Osteoblast (primary cell): ENCODE results near the gene KDELR3. TPM values are rescaled to one million over a fixed set of nuclear protein-coding genes. Genes with fewer than 3 reads are reported as not detected.

Experiments used
- DNase-seq: peaks from one replicate; pipeline ENCODE4 v3.0.0; 2011; ENCODE audit warnings: low spot score, mixed read lengths; ENCODE audit not compliant: insufficient read length; ENCODE audit errors: missing footprints
- H2AFZ ChIP-seq: 2 replicates; pipeline ENCODE4 v1.6.0; 2011; ENCODE audit warnings: mild to moderate bottlenecking, low read length
- H3K27ac ChIP-seq: 2 replicates; pipeline ENCODE4 v1.5.1; 2011; ENCODE audit warnings: mild to moderate bottlenecking, low read depth, low read length, moderate library complexity
- H3K27me3 ChIP-seq: 2 replicates; pipeline ENCODE4 v1.6.0; 2012; ENCODE audit warnings: mild to moderate bottlenecking, control low read depth, inconsistent platforms, low read length, moderate library complexity; ENCODE audit not compliant: insufficient read depth
- H3K36me3 ChIP-seq: 2 replicates; pipeline ENCODE4 v1.5.1; 2011; ENCODE audit warnings: mild to moderate bottlenecking, low read length, control low read depth, moderate library complexity; ENCODE audit not compliant: insufficient read depth
- H3K4me1 ChIP-seq: 2 replicates; pipeline ENCODE4 v1.5.1; 2011; ENCODE audit warnings: mild to moderate bottlenecking, low read length, control low read depth, moderate library complexity; ENCODE audit not compliant: insufficient read depth
- H3K4me2 ChIP-seq: 2 replicates; pipeline ENCODE4 v1.6.0; 2011; ENCODE audit warnings: mild to moderate bottlenecking, low read length; ENCODE audit not compliant: insufficient read depth
- H3K4me3 ChIP-seq: fragments of 200-600 bp; sonication (generic); 3 replicates; pipeline ENCODE4 v1.5.1; 2012; ENCODE audit warnings: mild to moderate bottlenecking, low read length, inconsistent platforms; ENCODE audit not compliant: insufficient read depth
- H3K79me2 ChIP-seq: 2 replicates; pipeline ENCODE4 v1.6.0; 2012; ENCODE audit warnings: mild to moderate bottlenecking, low read length, control low read depth, inconsistent platforms; ENCODE audit not compliant: insufficient read depth
- H3K9me3 ChIP-seq: 2 replicates; pipeline ENCODE4 v1.5.1; 2011; ENCODE audit warnings: low read depth, low read length, control low read depth
- H4K20me1 ChIP-seq: 2 replicates; pipeline ENCODE4 v1.6.0; 2012; ENCODE audit warnings: mild to moderate bottlenecking, low read length, control low read depth; ENCODE audit not compliant: insufficient read depth
- CTCF ChIP-seq: IDR thresholded peaks from 2 replicates; pipeline ENCODE4 v1.5.1; 2011; ENCODE audit warnings: mild to moderate bottlenecking, low read depth, low read length, moderate library complexity; ENCODE audit errors: extremely low read depth
- total RNA-seq: library from RNA; depleted of rRNA; stranded (reverse); fragments of >200 nt; gene quantifications from 2 replicates; pipeline ENCODE4 v1.2.3, GENCODE V29; 2012

KDELR3 gene
- total RNA-seq, 1 donor = 142 TPM

DNA sequence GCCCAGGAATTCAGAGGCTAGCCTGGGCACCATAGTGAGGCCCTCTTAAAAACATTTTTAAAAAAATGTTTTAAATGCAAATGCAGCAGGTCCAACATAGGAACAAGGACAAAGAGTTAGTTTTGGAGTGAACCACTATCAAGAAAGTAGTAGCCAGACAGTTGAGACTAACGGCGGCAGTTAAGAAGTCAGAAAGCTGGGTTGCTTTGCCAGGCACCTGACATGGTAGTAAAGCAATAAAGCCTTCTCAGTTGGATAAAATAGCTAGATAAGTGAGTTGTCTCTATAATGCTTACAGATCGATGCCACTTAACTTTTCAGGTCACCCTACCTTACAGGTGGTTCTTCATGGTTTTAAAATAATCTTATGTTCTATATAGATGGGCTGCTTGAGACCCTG is 55.1 kb downstream of the KDELR3 start:
- DNase-seq = no peak
- H3K9me3 ChIP-seq = no peaks in the 10 kb centered on the region
- H3K27ac ChIP-seq = no peak overlapping the region
- H3K27me3 ChIP-seq = no peaks in the 10 kb centered on the region
- no peaks in the 10 kb centered on the region for H3K36me3 ChIP-seq
- H3K4me2 ChIP-seq = no peak overlapping the region
- no peak overlapping the region for H2AFZ ChIP-seq
- no peak for TF ChIP-seq CTCF
- H3K4me1 ChIP-seq = no peaks in the 10 kb centered on the region
- H3K79me2 ChIP-seq = no peaks in the 10 kb centered on the region
- no peaks in the 10 kb centered on the region for H4K20me1 ChIP-seq
- no peak overlapping the region for H3K4me3 ChIP-seq

DNA sequence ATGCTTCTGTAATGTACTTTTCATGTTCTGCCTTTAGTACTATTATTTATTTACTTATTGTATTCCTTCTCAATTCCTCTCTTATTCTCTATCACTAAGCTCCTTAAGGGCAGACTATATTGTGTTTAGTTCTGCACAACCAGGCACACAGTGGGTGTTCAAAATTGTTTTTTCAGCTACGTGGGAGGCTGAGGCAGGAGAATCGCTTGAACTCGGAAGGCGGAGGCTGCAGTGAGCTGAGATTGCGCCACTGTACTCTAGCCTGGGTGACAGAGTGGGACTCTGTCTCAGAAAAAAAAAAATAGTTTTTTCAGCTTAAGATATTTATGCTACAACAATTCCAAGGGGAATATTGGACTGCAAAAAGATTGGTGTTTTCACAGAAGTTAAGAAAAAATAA is 55.6 kb downstream of the KDELR3 start:
- Histone ChIP-seq H3K4me1 (no peaks in the 10 kb centered on the region), H3K9me3 (no peaks in the 10 kb centered on the region), H2AFZ (no peak overlapping the region), H3K27me3 (no peaks in the 10 kb centered on the region), H3K4me3 (no peak overlapping the region), H3K36me3 (no peaks in the 10 kb centered on the region), H3K79me2 (no peaks in the 10 kb centered on the region), H3K27ac (no peak overlapping the region), H4K20me1 (no peaks in the 10 kb centered on the region), H3K4me2 (no peak overlapping the region)
- no peak for TF ChIP-seq CTCF
- peak; percentile 30 for DNase-seq

DNA sequence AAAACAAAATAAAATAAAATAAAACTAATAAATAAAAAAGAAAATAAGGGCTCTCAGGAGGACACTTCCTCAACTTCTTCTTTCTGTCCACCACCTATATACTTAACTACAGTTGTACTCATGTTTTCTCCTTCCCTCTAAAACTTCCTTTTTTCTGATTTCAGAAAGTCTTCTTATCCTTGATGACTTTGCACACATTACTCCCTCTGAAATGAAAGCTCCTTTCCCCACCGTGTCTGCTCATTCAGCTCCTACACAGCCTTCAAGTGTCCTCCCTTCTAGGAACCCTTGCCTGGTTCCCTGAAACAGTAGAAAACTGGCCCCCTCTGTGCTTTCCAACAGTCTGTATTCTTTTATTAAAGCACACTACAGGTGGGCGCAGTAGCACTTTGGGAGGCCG is 56.5 kb downstream of the KDELR3 start:
- Histone ChIP-seq H3K36me3 (no peaks in the 10 kb centered on the region), H3K79me2 (no peaks in the 10 kb centered on the region), H3K4me2 (no peak overlapping the region), H2AFZ (no peak overlapping the region), H3K9me3 (no peaks in the 10 kb centered on the region), H3K4me3 (no peak overlapping the region), H3K4me1 (no peaks in the 10 kb centered on the region), H4K20me1 (no peaks in the 10 kb centered on the region), H3K27me3 (no peaks in the 10 kb centered on the region), H3K27ac (no peak overlapping the region)
- no peak for TF ChIP-seq CTCF
- DNase-seq = no peak

- Histone ChIP-seq H3K9me3 (no peaks in the 10 kb centered on the region), H3K27ac (no peak overlapping the region), H3K4me3 (no peak overlapping the region), H2AFZ (peak overlapping the region; percentile 82), H3K79me2 (no peaks in the 10 kb centered on the region), H3K27me3 (no peaks in the 10 kb centered on the region), H3K4me2 (peak overlapping the region; percentile 65), H3K4me1 (peaks cover 7% of the 10 kb centered on the region), H3K36me3 (no peaks in the 10 kb centered on the region), H4K20me1 (no peaks in the 10 kb centered on the region)
- no peak for DNase-seq
- no peak for TF ChIP-seq CTCF
These were observed 63.5 kb downstream of the KDELR3 start for GRCh38 chr22:38531251-38531938.

Other genes with a start within 250 kb of the KDELR3 start
- 29.8 and 30.0 TPM in 2 replicates for gene TMEM184B, start 195.1 kb upstream of the KDELR3 start, total RNA-seq
- 142 and 152 TPM in 2 replicates for gene CSNK1E, start 150.7 kb upstream of the KDELR3 start, total RNA-seq
- gene KCNJ4, start 12.9 kb upstream of the KDELR3 start, total RNA-seq = not detected in 2 replicates
- 434 and 496 TPM in 2 replicates for gene DDX17, start 38.2 kb downstream of the KDELR3 start, total RNA-seq
- 2.7 and 3.3 TPM in 2 replicates for gene DMC1, start 102.1 kb downstream of the KDELR3 start, total RNA-seq
- 2.9 and 3.3 TPM in 2 replicates for gene FAM227A, start 188.3 kb downstream of the KDELR3 start, total RNA-seq
- gene CBY1, start 188.5 kb downstream of the KDELR3 start, total RNA-seq = 13.8 and 16.2 TPM in 2 replicates
- gene TOMM22, start 213.9 kb downstream of the KDELR3 start, total RNA-seq = 57.2 and 60.4 TPM in 2 replicates
- gene JOSD1, start 232.8 kb downstream of the KDELR3 start, total RNA-seq = 82.2 and 86.1 TPM in 2 replicates
- 28.3 and 34.7 TPM in 2 replicates for gene GTPBP1, start 237.8 kb downstream of the KDELR3 start, total RNA-seq